ENCODE measurements around the gene SKI. TPM values are rescaled to one million over a fixed set of nuclear protein-coding genes. Genes with fewer than 3 reads are reported as not detected.

Gene SKI
- total and polyA plus RNA-seq, 9 of the 15 experiments (the other 6 are each of a cell fraction or from before 2014, with no cell fraction given) = 0.10 to 60.5 (median 4.6) TPM

DNA sequence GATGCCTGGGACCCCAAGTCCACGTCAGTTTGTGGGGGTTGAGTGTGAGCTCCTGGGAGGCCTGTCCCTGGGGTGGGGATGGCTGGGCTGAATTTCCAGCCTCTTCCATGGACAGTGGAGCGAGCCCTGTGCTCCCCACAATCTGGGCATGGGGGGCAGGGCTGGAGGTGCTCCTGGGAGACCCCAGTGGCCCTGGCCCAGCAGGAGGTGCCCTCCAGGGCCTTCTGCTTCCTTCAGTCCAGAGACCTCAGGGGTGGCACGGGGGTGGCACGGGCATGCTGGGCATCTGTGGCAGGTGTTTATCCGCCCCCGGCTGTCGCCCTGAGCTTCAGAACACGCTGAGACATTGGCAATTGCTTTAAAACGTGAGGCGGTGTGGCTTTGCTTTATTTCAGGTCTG is 122.4 kb downstream of the SKI start (continued):
- TF ChIP-seq, protein P1, sequence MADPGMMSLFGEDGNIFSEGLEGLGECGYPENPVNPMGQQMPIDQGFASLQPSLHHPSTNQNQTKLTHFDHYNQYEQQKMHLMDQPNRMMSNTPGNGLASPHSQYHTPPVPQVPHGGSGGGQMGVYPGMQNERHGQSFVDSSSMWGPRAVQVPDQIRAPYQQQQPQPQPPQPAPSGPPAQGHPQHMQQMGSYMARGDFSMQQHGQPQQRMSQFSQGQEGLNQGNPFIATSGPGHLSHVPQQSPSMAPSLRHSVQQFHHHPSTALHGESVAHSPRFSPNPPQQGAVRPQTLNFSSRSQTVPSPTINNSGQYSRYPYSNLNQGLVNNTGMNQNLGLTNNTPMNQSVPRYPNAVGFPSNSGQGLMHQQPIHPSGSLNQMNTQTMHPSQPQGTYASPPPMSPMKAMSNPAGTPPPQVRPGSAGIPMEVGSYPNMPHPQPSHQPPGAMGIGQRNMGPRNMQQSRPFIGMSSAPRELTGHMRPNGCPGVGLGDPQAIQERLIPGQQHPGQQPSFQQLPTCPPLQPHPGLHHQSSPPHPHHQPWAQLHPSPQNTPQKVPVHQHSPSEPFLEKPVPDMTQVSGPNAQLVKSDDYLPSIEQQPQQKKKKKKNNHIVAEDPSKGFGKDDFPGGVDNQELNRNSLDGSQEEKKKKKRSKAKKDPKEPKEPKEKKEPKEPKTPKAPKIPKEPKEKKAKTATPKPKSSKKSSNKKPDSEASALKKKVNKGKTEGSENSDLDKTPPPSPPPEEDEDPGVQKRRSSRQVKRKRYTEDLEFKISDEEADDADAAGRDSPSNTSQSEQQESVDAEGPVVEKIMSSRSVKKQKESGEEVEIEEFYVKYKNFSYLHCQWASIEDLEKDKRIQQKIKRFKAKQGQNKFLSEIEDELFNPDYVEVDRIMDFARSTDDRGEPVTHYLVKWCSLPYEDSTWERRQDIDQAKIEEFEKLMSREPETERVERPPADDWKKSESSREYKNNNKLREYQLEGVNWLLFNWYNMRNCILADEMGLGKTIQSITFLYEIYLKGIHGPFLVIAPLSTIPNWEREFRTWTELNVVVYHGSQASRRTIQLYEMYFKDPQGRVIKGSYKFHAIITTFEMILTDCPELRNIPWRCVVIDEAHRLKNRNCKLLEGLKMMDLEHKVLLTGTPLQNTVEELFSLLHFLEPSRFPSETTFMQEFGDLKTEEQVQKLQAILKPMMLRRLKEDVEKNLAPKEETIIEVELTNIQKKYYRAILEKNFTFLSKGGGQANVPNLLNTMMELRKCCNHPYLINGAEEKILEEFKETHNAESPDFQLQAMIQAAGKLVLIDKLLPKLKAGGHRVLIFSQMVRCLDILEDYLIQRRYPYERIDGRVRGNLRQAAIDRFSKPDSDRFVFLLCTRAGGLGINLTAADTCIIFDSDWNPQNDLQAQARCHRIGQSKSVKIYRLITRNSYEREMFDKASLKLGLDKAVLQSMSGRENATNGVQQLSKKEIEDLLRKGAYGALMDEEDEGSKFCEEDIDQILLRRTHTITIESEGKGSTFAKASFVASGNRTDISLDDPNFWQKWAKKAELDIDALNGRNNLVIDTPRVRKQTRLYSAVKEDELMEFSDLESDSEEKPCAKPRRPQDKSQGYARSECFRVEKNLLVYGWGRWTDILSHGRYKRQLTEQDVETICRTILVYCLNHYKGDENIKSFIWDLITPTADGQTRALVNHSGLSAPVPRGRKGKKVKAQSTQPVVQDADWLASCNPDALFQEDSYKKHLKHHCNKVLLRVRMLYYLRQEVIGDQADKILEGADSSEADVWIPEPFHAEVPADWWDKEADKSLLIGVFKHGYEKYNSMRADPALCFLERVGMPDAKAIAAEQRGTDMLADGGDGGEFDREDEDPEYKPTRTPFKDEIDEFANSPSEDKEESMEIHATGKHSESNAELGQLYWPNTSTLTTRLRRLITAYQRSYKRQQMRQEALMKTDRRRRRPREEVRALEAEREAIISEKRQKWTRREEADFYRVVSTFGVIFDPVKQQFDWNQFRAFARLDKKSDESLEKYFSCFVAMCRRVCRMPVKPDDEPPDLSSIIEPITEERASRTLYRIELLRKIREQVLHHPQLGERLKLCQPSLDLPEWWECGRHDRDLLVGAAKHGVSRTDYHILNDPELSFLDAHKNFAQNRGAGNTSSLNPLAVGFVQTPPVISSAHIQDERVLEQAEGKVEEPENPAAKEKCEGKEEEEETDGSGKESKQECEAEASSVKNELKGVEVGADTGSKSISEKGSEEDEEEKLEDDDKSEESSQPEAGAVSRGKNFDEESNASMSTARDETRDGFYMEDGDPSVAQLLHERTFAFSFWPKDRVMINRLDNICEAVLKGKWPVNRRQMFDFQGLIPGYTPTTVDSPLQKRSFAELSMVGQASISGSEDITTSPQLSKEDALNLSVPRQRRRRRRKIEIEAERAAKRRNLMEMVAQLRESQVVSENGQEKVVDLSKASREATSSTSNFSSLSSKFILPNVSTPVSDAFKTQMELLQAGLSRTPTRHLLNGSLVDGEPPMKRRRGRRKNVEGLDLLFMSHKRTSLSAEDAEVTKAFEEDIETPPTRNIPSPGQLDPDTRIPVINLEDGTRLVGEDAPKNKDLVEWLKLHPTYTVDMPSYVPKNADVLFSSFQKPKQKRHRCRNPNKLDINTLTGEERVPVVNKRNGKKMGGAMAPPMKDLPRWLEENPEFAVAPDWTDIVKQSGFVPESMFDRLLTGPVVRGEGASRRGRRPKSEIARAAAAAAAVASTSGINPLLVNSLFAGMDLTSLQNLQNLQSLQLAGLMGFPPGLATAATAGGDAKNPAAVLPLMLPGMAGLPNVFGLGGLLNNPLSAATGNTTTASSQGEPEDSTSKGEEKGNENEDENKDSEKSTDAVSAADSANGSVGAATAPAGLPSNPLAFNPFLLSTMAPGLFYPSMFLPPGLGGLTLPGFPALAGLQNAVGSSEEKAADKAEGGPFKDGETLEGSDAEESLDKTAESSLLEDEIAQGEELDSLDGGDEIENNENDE (IDR thresholded peaks at IDR 0.05; ENCODE audit: low read depth, low read length) = no peak
- TF ChIP-seq, protein P2, sequence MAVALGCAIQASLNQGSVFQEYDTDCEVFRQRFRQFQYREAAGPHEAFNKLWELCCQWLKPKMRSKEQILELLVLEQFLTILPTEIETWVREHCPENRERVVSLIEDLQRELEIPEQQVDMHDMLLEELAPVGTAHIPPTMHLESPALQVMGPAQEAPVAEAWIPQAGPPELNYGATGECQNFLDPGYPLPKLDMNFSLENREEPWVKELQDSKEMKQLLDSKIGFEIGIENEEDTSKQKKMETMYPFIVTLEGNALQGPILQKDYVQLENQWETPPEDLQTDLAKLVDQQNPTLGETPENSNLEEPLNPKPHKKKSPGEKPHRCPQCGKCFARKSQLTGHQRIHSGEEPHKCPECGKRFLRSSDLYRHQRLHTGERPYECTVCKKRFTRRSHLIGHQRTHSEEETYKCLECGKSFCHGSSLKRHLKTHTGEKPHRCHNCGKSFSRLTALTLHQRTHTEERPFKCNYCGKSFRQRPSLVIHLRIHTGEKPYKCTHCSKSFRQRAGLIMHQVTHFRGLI (CRISPR knock-in tag; IDR thresholded peaks at IDR 0.05) = no peak
- TF ChIP-seq FOXJ3 (CRISPR knock-in tag; IDR thresholded peaks at IDR 0.05) (no peak), KDM4B (IDR thresholded peaks at IDR 0.05; ENCODE audit: borderline replicate concordance in 2 of 2, low read depth in 1 of 2) (no peak), MEF2D (tag; conservative IDR thresholded peaks at IDR 0.05; ENCODE audit: low read depth) (no peak), ZNF75A (CRISPR knock-in tag; IDR thresholded peaks at IDR 0.05) (no peak), GABPA (tag; conservative IDR thresholded peaks at IDR 0.05; ENCODE audit: low read depth) (no peak), NELFE (IDR thresholded peaks at IDR 0.05; ENCODE audit: insufficient read depth, insufficient read length) (no peak)
- TF ChIP-seq, protein P3, sequence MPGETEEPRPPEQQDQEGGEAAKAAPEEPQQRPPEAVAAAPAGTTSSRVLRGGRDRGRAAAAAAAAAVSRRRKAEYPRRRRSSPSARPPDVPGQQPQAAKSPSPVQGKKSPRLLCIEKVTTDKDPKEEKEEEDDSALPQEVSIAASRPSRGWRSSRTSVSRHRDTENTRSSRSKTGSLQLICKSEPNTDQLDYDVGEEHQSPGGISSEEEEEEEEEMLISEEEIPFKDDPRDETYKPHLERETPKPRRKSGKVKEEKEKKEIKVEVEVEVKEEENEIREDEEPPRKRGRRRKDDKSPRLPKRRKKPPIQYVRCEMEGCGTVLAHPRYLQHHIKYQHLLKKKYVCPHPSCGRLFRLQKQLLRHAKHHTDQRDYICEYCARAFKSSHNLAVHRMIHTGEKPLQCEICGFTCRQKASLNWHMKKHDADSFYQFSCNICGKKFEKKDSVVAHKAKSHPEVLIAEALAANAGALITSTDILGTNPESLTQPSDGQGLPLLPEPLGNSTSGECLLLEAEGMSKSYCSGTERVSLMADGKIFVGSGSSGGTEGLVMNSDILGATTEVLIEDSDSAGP (CRISPR knock-in tag; IDR thresholded peaks at IDR 0.05) = no peak

Data from K562 (cell line).